Epithelial cell of esophagus (primary cell): Measurements from ENCODE around the gene PTMA.

ENCODE experiments used
- DNase-seq: peaks from one replicate; pipeline ENCODE4 v3.0.0; 2010; ENCODE audit warnings: low read depth
- H3K4me3 ChIP-seq: 2 replicates; pipeline ENCODE4 v1.5.1; 2011; ENCODE audit warnings: mild to moderate bottlenecking, low read length, control low read depth
- CTCF ChIP-seq: IDR thresholded peaks from 2 replicates; pipeline ENCODE4 v1.5.1; 2011; ENCODE audit warnings: low read depth, mild to moderate bottlenecking, low read length, control low read depth, inconsistent platforms; ENCODE audit not compliant: insufficient read depth; ENCODE audit errors: missing control alignments

The PTMA gene

GRCh38 chr2:231715499-231715837, 7.1 kb downstream of the PTMA start:
- no peak overlapping the region for H3K4me3 ChIP-seq
- DNase-seq, result no peak

GRCh38 chr2:231715988-231716616, 7.8 kb downstream of the PTMA start:
- H3K4me3 ChIP-seq, result no peak overlapping the region
- no peak for TF ChIP-seq CTCF
- no peak for DNase-seq

More at GRCh38 chr2:231715499-231715837, 7.1 kb downstream of the PTMA start:
- no peak for TF ChIP-seq CTCF

GRCh38 chr2:231716666-231717280, 8.4 kb downstream of the PTMA start:
- DNase-seq, result no peak
- no peak for TF ChIP-seq CTCF
- no peak overlapping the region for H3K4me3 ChIP-seq

GRCh38 chr2:231717281-231718171, 9.2 kb downstream of the PTMA start:
- peak; percentile 40 for DNase-seq
- no peak for TF ChIP-seq CTCF
- H3K4me3 ChIP-seq, result no peak overlapping the region

- no peak for TF ChIP-seq CTCF
- no peak overlapping the region for H3K4me3 ChIP-seq
- no peak for DNase-seq
These were observed 10.5 kb downstream of the PTMA start for GRCh38 chr2:231718799-231719198.

DNA sequence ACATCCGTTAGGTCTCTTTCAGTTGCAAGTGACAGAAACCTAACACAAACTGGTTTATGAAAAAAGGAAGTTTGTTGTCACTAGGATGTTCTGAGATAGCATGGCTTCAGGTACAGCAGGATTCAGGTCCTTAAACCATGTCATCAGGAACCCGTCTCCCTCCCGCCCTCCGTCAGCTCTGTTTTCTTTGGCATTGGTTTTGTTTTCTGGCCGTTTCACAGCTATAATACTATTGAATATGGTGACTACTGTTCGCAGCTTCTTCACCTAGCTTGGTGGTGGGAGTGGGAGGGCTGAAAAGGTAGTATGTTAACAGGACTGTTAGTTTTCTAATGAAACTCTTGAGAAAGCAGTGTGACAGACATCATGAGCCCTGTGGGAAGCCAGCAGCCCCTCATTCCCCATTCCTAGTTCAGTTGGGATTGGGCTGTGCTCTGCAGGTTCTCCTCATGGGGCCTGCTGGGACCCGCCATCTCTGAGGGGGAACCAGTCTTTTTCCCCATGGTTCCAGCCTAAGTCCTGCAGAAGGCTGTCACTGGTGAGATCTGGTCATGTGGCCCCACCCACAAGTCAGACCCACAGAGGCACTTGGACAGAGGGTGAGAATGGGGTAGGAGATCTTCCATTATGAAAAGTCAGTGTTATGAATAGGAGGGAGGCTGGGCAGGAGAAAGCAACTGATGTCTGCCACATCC, 12.1 kb downstream of the PTMA start:
- DNase-seq, result no peak
- H3K4me3 ChIP-seq, result no peak overlapping the region
- TF ChIP-seq CTCF, result no peak
